ENCODE measurements around the gene BMPER.

BMPER gene

GRCh38 chr7:34044734-34045353 lies 139.5 kb downstream of the BMPER start:
- no peaks in the 10 kb centered on the region for H3K36me3 ChIP-seq (ENCODE audit: control insufficient read depth, insufficient read depth, low read length)
- no peak for DNase-seq (ENCODE audit: extremely low read depth, insufficient read length)
- no peak overlapping the region for H3K4me3 ChIP-seq (replicated peaks; ENCODE audit: low read depth, low read length)
- no peaks in the 10 kb centered on the region for H3K27me3 ChIP-seq (replicated peaks; ENCODE audit: control insufficient read depth, insufficient read depth, low read length)
- no peak for TF ChIP-seq CTCF (IDR thresholded peaks at IDR 0.05; ENCODE audit: insufficient read depth, low read length, poor library complexity, severe bottlenecking)

DNA sequence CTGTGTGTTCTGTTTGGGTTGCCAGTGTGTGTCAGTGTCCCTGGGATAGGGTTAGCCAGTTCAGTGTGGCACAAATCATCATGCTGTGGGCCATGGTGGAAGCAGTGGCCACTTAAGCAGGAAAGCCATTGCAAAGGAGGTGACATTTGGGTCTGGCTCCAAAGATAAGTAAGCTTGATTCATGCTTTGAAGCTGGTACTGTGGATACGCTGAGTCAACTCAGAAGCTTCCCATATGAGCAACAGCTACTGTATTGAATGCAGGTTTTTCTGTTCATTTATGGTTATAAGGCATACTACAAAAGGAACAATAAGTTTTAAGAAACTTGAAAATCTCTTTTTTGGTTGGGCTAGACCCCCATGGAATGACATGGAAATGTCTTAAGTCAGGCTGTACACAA lies 143.1 kb downstream of the BMPER start:
- Histone ChIP-seq H3K36me3 (ENCODE audit: control insufficient read depth, insufficient read depth, low read length) (no peaks in the 10 kb centered on the region), H3K27me3 (replicated peaks; ENCODE audit: control insufficient read depth, insufficient read depth, low read length) (no peaks in the 10 kb centered on the region), H3K4me3 (replicated peaks; ENCODE audit: low read depth, low read length) (no peak overlapping the region)
- no peak for TF ChIP-seq CTCF (IDR thresholded peaks at IDR 0.05; ENCODE audit: insufficient read depth, low read length, poor library complexity, severe bottlenecking)
- DNase-seq (ENCODE audit: extremely low read depth, insufficient read length) = no peak

GRCh38 chr7:34054075-34054474 lies 148.7 kb downstream of the BMPER start:
- Histone ChIP-seq H3K27me3 (replicated peaks; ENCODE audit: control insufficient read depth, insufficient read depth, low read length) (no peaks in the 10 kb centered on the region; the same call in 1 of the 2 replicates), H3K36me3 (ENCODE audit: control insufficient read depth, insufficient read depth, low read length) (no peaks in the 10 kb centered on the region), H3K4me3 (replicated peaks; ENCODE audit: low read depth, low read length) (no peak overlapping the region)
- no peak for TF ChIP-seq CTCF (IDR thresholded peaks at IDR 0.05; ENCODE audit: insufficient read depth, low read length, poor library complexity, severe bottlenecking)
- no peak for DNase-seq (ENCODE audit: extremely low read depth, insufficient read length)

DNA sequence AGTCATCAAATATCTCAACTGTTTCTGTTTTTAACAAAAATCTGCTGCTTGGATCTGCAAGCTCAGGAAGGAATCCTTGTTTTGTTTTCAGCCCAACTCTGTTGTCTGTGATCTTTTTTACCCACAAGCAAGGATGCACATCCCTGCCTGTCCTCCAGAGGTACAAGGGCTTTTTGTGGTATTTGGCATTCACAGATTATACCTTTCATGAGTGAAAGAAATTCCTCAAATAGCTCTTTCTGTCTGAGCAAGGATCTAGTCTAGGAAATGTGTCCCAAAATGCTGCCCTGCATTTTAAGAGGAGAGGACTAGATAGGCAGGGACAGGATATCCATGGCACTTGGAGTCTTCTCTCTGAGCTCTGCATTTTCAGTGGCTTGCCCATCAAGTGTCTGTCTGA lies 151.8 kb downstream of the BMPER start:
- no peaks in the 10 kb centered on the region for H3K36me3 ChIP-seq (ENCODE audit: control insufficient read depth, insufficient read depth, low read length)
- no peaks in the 10 kb centered on the region; the same call in 1 of the 2 replicates for H3K27me3 ChIP-seq (replicated peaks; ENCODE audit: control insufficient read depth, insufficient read depth, low read length)
- DNase-seq (ENCODE audit: extremely low read depth, insufficient read length) = no peak
- no peak overlapping the region for H3K4me3 ChIP-seq (replicated peaks; ENCODE audit: low read depth, low read length)
- TF ChIP-seq CTCF (IDR thresholded peaks at IDR 0.05; ENCODE audit: insufficient read depth, low read length, poor library complexity, severe bottlenecking) = no peak

DNA sequence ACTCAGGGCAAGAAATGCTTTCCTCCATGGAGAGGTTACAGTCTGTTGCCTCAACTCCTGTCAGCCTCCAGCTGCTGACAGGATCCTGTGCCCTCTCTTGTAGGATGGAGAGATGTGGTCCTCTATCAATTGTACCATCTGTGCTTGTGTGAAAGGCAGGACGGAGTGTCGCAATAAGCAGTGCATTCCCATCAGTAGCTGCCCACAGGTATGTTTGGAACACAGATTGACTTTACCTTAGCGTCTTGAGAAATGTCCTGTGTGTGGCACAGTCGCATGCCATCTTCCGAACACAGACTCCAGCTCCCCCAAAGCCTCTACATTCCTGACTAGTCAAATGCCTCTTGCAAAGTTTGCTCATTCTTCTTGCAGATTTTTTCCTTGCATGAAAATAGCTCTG lies 152.6 kb downstream of the BMPER start:
- H3K4me3 ChIP-seq (replicated peaks; ENCODE audit: low read depth, low read length) = no peak overlapping the region
- H3K36me3 ChIP-seq (ENCODE audit: control insufficient read depth, insufficient read depth, low read length) = no peaks in the 10 kb centered on the region

More for the DNA sequence above, 152.6 kb downstream of the BMPER start:
- TF ChIP-seq CTCF (IDR thresholded peaks at IDR 0.05; ENCODE audit: insufficient read depth, low read length, poor library complexity, severe bottlenecking) = no peak
- no peak for DNase-seq (ENCODE audit: extremely low read depth, insufficient read length)
- no peaks in the 10 kb centered on the region; the same call in 1 of the 2 replicates for H3K27me3 ChIP-seq (replicated peaks; ENCODE audit: control insufficient read depth, insufficient read depth, low read length)
